ENCODE data around the gene SLIT1. TPM values are rescaled to one million over a fixed set of nuclear protein-coding genes. Genes with fewer than 3 reads are reported as not detected.

Gene SLIT1
- total and polyA plus RNA-seq, 7 donors, result 0.04 to 0.30 (median 0.08) TPM

GRCh38 chr10:97169911-97170693 is 15.7 kb downstream of the SLIT1 start:
- WGBS, 3 donors, result 70 to 80% (median 72%) methylated on average over 14 of the region's 14 CpGs
- no peaks in the 10 kb centered on the region for H3K27me3 ChIP-seq (ENCODE audit: insufficient read depth in 3 of 3, low read length in 2 of 3)
- TF ChIP-seq CTCF (IDR thresholded peaks at IDR 0.05), result no peak
- H3K4me1 ChIP-seq, result no peaks in the 10 kb centered on the region
- intact Hi-C loops (cut with DNase I), result no loop called here
- ATAC-seq (peak; percentile 56 to 74 (median 68)), DNase-seq (peak in 1 of 2 donors; percentile 67)
- no peaks in the 10 kb centered on the region for H3K9me3 ChIP-seq
- no peak overlapping the region for H3K4me3 ChIP-seq
- no peak overlapping the region for H3K27ac ChIP-seq
- H3K36me3 ChIP-seq (ENCODE audit: insufficient read depth in 1 of 2, low read depth in 1 of 2), result no peaks in the 10 kb centered on the region

- intact Hi-C loops (cut with DNase I), result no loop called here
- no peaks in the 10 kb centered on the region for H3K27me3 ChIP-seq (ENCODE audit: insufficient read depth in 3 of 3, low read length in 2 of 3)
- ATAC-seq, result no peak
- DNase-seq, result no peak
- H3K27ac ChIP-seq, result no peak overlapping the region
- TF ChIP-seq CTCF (IDR thresholded peaks at IDR 0.05), result no peak
- H3K9me3 ChIP-seq, result no peaks in the 10 kb centered on the region
- H3K36me3 ChIP-seq (ENCODE audit: insufficient read depth in 1 of 2, low read depth in 1 of 2), result no peaks in the 10 kb centered on the region
- H3K4me3 ChIP-seq, result no peak overlapping the region
- WGBS, 3 donors, result 62 to 67% (median 64%) methylated on average over 5 of the region's 5 CpGs
- no peaks in the 10 kb centered on the region for H3K4me1 ChIP-seq
Observed at GRCh38 chr10:97169063-97169462, 16.7 kb downstream of the SLIT1 start.

GRCh38 chr10:97168645-97169044 is 17.1 kb downstream of the SLIT1 start:
- Histone ChIP-seq H3K4me1 (no peaks in the 10 kb centered on the region), H3K9me3 (no peaks in the 10 kb centered on the region), H3K36me3 (ENCODE audit: insufficient read depth in 1 of 2, low read depth in 1 of 2) (no peaks in the 10 kb centered on the region), H3K27ac (no peak overlapping the region), H3K27me3 (ENCODE audit: insufficient read depth in 3 of 3, low read length in 2 of 3) (no peaks in the 10 kb centered on the region), H3K4me3 (no peak overlapping the region)
- TF ChIP-seq CTCF (IDR thresholded peaks at IDR 0.05), result no peak
- WGBS, 3 donors, result 89 to 98% (median 90%) methylated on average over 2 of the region's 2 CpGs
- ATAC-seq (no peak), DNase-seq (no peak)
- intact Hi-C loops (cut with DNase I), result no loop called here

GRCh38 chr10:97165499-97165898 is 20.3 kb downstream of the SLIT1 start:
- intact Hi-C loops (cut with DNase I), result no loop called here
- Histone ChIP-seq H3K9me3 (no peaks in the 10 kb centered on the region), H3K27me3 (ENCODE audit: insufficient read depth in 3 of 3, low read length in 2 of 3) (no peaks in the 10 kb centered on the region), H3K27ac (no peak overlapping the region), H3K4me1 (no peaks in the 10 kb centered on the region), H3K36me3 (ENCODE audit: insufficient read depth in 1 of 2, low read depth in 1 of 2) (no peaks in the 10 kb centered on the region), H3K4me3 (no peak overlapping the region)
- WGBS, 3 donors, result 90 to 93% (median 90%) methylated on average over 7 to 8 of the region's 8 CpGs
- ATAC-seq, result no peak
- no peak for TF ChIP-seq CTCF (IDR thresholded peaks at IDR 0.05)
- no peak for DNase-seq
